PFSK-1 (cell line): Measurements from ENCODE around the gene BANK1.

Source experiments
- FOXP2 ChIP-seq: optimal IDR thresholded peaks from 2 replicates; pipeline ENCODE3; 2011; ENCODE audit warnings: borderline replicate concordance, control low read depth, inconsistent platforms; ENCODE audit not compliant: insufficient read depth; ENCODE audit errors: extremely low read length, extremely low read depth
- POLR2AphosphoS5 ChIP-seq: IDR thresholded peaks from 2 replicates; pipeline ENCODE4 v1.6.1; 2012; ENCODE audit warnings: low read depth, mild to moderate bottlenecking, control low read depth, low read length, moderate library complexity
- REST ChIP-seq, 2 experiments: IDR thresholded peaks; 2 replicates each; pipeline versions ENCODE4 v1.6.1 to v1.8.0; 2011 to 2012; ENCODE audit warnings: low read depth in 2 of 2, low read length in 2 of 2, control low read depth in 1 of 2, inconsistent platforms in 1 of 2, mild to moderate bottlenecking in 1 of 2, moderate library complexity in 1 of 2; ENCODE audit not compliant: insufficient read depth in 1 of 2
- SIN3A ChIP-seq: IDR thresholded peaks from 2 replicates; pipeline ENCODE4 v1.6.1; 2012; ENCODE audit warnings: mild to moderate bottlenecking, low read length, moderate library complexity, borderline replicate concordance; ENCODE audit not compliant: insufficient read depth
- TAF1 ChIP-seq: IDR thresholded peaks from 2 replicates; pipeline ENCODE4 v1.6.1; 2012; ENCODE audit warnings: low read length, control low read depth, borderline replicate concordance; ENCODE audit not compliant: insufficient read depth

Gene BANK1

GRCh38 chr4:101823864-101824263, 33.3 kb downstream of the BANK1 start:
- TF ChIP-seq FOXP2 (no peak), SIN3A (no peak), REST (IDR thresholded peaks at IDR 0.05; ENCODE audit: insufficient read depth in 1 of 2, low read depth in 2 of 2, low read length in 2 of 2) (no peak), POLR2AphosphoS5 (no peak), TAF1 (no peak)

GRCh38 chr4:101824500-101824899, 34.0 kb downstream of the BANK1 start:
- no peak for TF ChIP-seq SIN3A
- no peak for TF ChIP-seq TAF1
- TF ChIP-seq FOXP2, result no peak
- TF ChIP-seq POLR2AphosphoS5, result no peak
- TF ChIP-seq REST (IDR thresholded peaks at IDR 0.05; ENCODE audit: insufficient read depth in 1 of 2, low read depth in 2 of 2, low read length in 2 of 2), result no peak

GRCh38 chr4:101825953-101826352, 35.4 kb downstream of the BANK1 start:
- TF ChIP-seq POLR2AphosphoS5 (no peak), FOXP2 (no peak), SIN3A (no peak), REST (IDR thresholded peaks at IDR 0.05; ENCODE audit: insufficient read depth in 1 of 2, low read depth in 2 of 2, low read length in 2 of 2) (no peak), TAF1 (no peak)

- TF ChIP-seq SIN3A, result no peak
- TF ChIP-seq TAF1, result no peak
- TF ChIP-seq POLR2AphosphoS5, result no peak
- TF ChIP-seq FOXP2, result no peak
- TF ChIP-seq REST (IDR thresholded peaks at IDR 0.05; ENCODE audit: insufficient read depth in 1 of 2, low read depth in 2 of 2, low read length in 2 of 2), result no peak
These were observed 41.3 kb downstream of the BANK1 start for GRCh38 chr4:101831816-101832215.

- TF ChIP-seq SIN3A (no peak), FOXP2 (no peak), TAF1 (no peak), POLR2AphosphoS5 (no peak), REST (IDR thresholded peaks at IDR 0.05; ENCODE audit: insufficient read depth in 1 of 2, low read depth in 2 of 2, low read length in 2 of 2) (no peak)
These were observed 43.0 kb downstream of the BANK1 start for GRCh38 chr4:101833480-101833879.
